GM12878 (cell line): ENCODE data around the gene EPHB2. TPM values are rescaled to one million over a fixed set of nuclear protein-coding genes. Genes with fewer than 3 reads are reported as not detected.
"Not testable (repeated sequence)": the region's sequence is repeated elsewhere in the genome, so short reads cannot be mapped to it uniquely, and the experiment has no call there.

Experiments
- ATAC-seq: fragments of 200-7000 bp; cut with Tn5 transposase; 3 replicates; pipeline ENCODE4 v1.9.1; 2020; ENCODE audit warnings: mild to moderate bottlenecking, moderate library complexity
- BruUV-seq: library from RNA; stranded (reverse); fragments of 400-500 nt; replicated peaks from 2 replicates; lab custom pipeline; 2021; lab: Mats Ljungman, UMichigan
- CTCF ChIA-PET: fragments of 300-600 bp; sonication (Branson Sonifier 250); formaldehyde crosslinking; extraction: SDS; loops from one replicate; lab custom pipeline; 2021; ENCODE audit warnings: inconsistent platforms; lab: Yijun Ruan, JAX
- POLR2A ChIA-PET: fragments of 350-600 bp; formaldehyde crosslinking; extraction: SDS; loops from one replicate; lab custom pipeline; 2021; ENCODE audit warnings: inconsistent platforms; lab: Charles Lee
- RAD21 ChIA-PET: fragments of 300-600 bp; sonication (Branson Sonifier 250); formaldehyde crosslinking; loops from one replicate; lab custom pipeline; 2023; ENCODE audit warnings: antibody characterized with exemption; ENCODE audit not compliant: unreplicated experiment; lab: Charles Lee
- SMC1A ChIA-PET: fragments of 300-600 bp; sonication (Branson Sonifier 250); formaldehyde crosslinking; loops from one replicate; lab custom pipeline; 2023; ENCODE audit not compliant: unreplicated experiment, uncharacterized antibody; lab: Charles Lee
- DNase-seq: peaks from one replicate; pipeline ENCODE4 v3.0.0-alpha.2; 2011; ENCODE audit warnings: low read depth, low spot score
- FAIRE-seq: peaks from 3 replicates; lab custom pipeline; 2011; peaks lifted over from hg19 to GRCh38; lab: Jason Lieb, UNC
- H2AFZ ChIP-seq: 2 replicates; pipeline ENCODE4 v1.6.0; 2011; ENCODE audit warnings: low read depth, low read length, control low read depth; ENCODE audit not compliant: control insufficient read depth
- H3K27ac ChIP-seq: 2 replicates; pipeline ENCODE4 v1.5.1; 2011; ENCODE audit warnings: control low read depth; ENCODE audit not compliant: control insufficient read depth, insufficient read depth
- H3K27me3 ChIP-seq, 2 experiments: replicated peaks in 1 of 2; 2 replicates each; pipeline versions ENCODE4 v1.6.0 to v1.6.1; 2011; ENCODE audit warnings: low read length in 1 of 2; ENCODE audit not compliant: control insufficient read depth in 2 of 2, insufficient read depth in 2 of 2
- H3K36me3 ChIP-seq, 2 experiments: 2 replicates each; pipeline ENCODE4 v1.5.1; 2011; ENCODE audit warnings: low read length in 1 of 2; ENCODE audit not compliant: control insufficient read depth in 2 of 2, insufficient read depth in 2 of 2
- H3K4me1 ChIP-seq: 2 replicates; pipeline ENCODE4 v1.6.1; 2011; ENCODE audit warnings: mild to moderate bottlenecking, low read length, moderate library complexity, mixed read lengths; ENCODE audit not compliant: control insufficient read depth, insufficient read depth
- H3K4me2 ChIP-seq: 2 replicates; pipeline ENCODE4 v1.6.0; 2011; ENCODE audit warnings: control low read depth; ENCODE audit not compliant: control insufficient read depth, insufficient read depth
- H3K4me3 ChIP-seq: fragments of 200-600 bp; sonication (generic); 2 replicates; pipeline ENCODE4 v1.5.1; 2016
- H3K79me2 ChIP-seq: 2 replicates; pipeline ENCODE4 v1.6.0; 2011; ENCODE audit warnings: low read length; ENCODE audit not compliant: control insufficient read depth, insufficient read depth
- H3K9ac ChIP-seq: 2 replicates; pipeline ENCODE4 v1.8.0; 2011; ENCODE audit warnings: low read length, control low read depth, mixed read lengths; ENCODE audit not compliant: control insufficient read depth, insufficient read depth
- H3K9me3 ChIP-seq: replicated peaks from 3 replicates; pipeline ENCODE4 v1.5.1; 2011; ENCODE audit warnings: mild to moderate bottlenecking, low read length; ENCODE audit not compliant: control insufficient read depth, insufficient read depth
- H4K20me1 ChIP-seq: 2 replicates; pipeline ENCODE4 v1.6.0; 2011; ENCODE audit not compliant: control insufficient read depth, insufficient read depth
- CHD2 ChIP-seq: IDR thresholded peaks from 2 replicates; pipeline ENCODE4 v1.6.1; 2011; ENCODE audit warnings: low read depth, low read length, improper control_type of control experiment, borderline replicate concordance
- EGR1 ChIP-seq, 2 experiments: IDR thresholded peaks; 1 replicate in 1 of 2; 2 replicates in 1 of 2; pipeline ENCODE4 v1.6.1; 2011 to 2012; ENCODE audit warnings: low read depth in 2 of 2, low read length in 2 of 2, borderline replicate concordance in 1 of 2, mild to moderate bottlenecking in 1 of 2, moderate library complexity in 1 of 2
- IKZF2 ChIP-seq, 2 experiments: fragments of 450-650 bp; IDR thresholded peaks; 2 replicates each; pipeline ENCODE4 v1.6.1; 2017; ENCODE audit warnings: mild to moderate bottlenecking in 2 of 2, moderate library complexity in 2 of 2
- MLLT1 ChIP-seq: fragments of 450-650 bp; IDR thresholded peaks from 2 replicates; pipeline ENCODE4 v1.6.1; 2016; ENCODE audit warnings: mild to moderate bottlenecking
- NR2C1 ChIP-seq: fragments of 450-650 bp; IDR thresholded peaks from 2 replicates; pipeline ENCODE4 v1.6.1; 2017; ENCODE audit warnings: antibody characterized with exemption, mild to moderate bottlenecking, moderate library complexity
- NRF1 ChIP-seq: conservative IDR thresholded peaks from 2 replicates; pipeline ENCODE4 v1.6.1; 2011; ENCODE audit warnings: mild to moderate bottlenecking, low read depth, low read length, improper control_type of control experiment
- POLR2AphosphoS2 ChIP-seq: IDR thresholded peaks from 2 replicates; pipeline ENCODE4 v1.6.1; 2011; ENCODE audit warnings: low read depth, mild to moderate bottlenecking, low read length, improper control_type of control experiment, moderate library complexity
- RB1 ChIP-seq: fragments of 450-650 bp; formaldehyde crosslinking; IDR thresholded peaks from 2 replicates; pipeline ENCODE4 v1.6.1; 2017; ENCODE audit warnings: mild to moderate bottlenecking, borderline replicate concordance
- RUNX3 ChIP-seq: IDR thresholded peaks from 2 replicates; pipeline ENCODE4 v1.6.1; 2012; ENCODE audit warnings: low read length, inconsistent platforms
- SIN3A ChIP-seq: IDR thresholded peaks from 2 replicates; pipeline ENCODE4 v1.6.1; 2012; ENCODE audit warnings: low read depth, low read length, improper control_type of control experiment
- SREBF2 ChIP-seq: IDR thresholded peaks from 2 replicates; pipeline ENCODE4 v1.6.1; 2012; ENCODE audit warnings: mild to moderate bottlenecking, low read length
- STAT3 ChIP-seq: IDR thresholded peaks from 2 replicates; pipeline ENCODE4 v1.6.1; 2011; ENCODE audit warnings: low read depth, low read length, improper control_type of control experiment
- ZBTB11 ChIP-seq: fragments of 450-650 bp; formaldehyde crosslinking; IDR thresholded peaks from 2 replicates; pipeline ENCODE4 v1.5.0; 2022; ENCODE audit warnings: mild to moderate bottlenecking, missing genetic modification characterization
- WGBS: methylation state at CpG from one replicate; pipeline ENCODE4 v1.1.6; 2016; ENCODE audit warnings: low lambda C conversion rate; ENCODE audit not compliant: insufficient replicate concordance, insufficient coverage; ENCODE audit errors: missing lambda C conversion rate; 5-methylcytosine and 5-hydroxymethylcytosine counted together
- in situ Hi-C: fragments of 300-500 bp; cut with MboI; formaldehyde crosslinking; loops from 9 replicates; pipeline ENCODE4 v1.14.3; 2018; ENCODE audit warnings: mixed read lengths
- intact Hi-C: fragments of 100-400 bp; cut with micrococcal nuclease; formaldehyde crosslinking; loops from one replicate; pipeline ENCODE4 v1.14.2; 2022; ENCODE audit not compliant: unreplicated experiment
- polyA plus RNA-seq, 11 experiments: library from polyadenylated mRNA; depleted of rRNA in 4 of 11; unstranded in 6 of 11; stranded (reverse) in 5 of 11; fragments of >200 nt; fragmentation: Nextera tagmentation in 4 of 11; fragmentation: Illumina TruSeq in 1 of 11; extraction: Ambion mirVana in 4 of 11; extraction: Trizol in 1 of 11; gene quantifications; 1 replicate in 1 of 11; 2 replicates in 10 of 11; pipeline versions ENCODE4 v1.2.1 to v1.2.3, GENCODE V29; 2011 to 2016; ENCODE audit warnings: inconsistent platforms in 2 of 11, missing spikeins in 2 of 11, low read depth in 1 of 11
- total RNA-seq, 4 experiments: library from RNA; depleted of rRNA in 3 of 4; stranded (reverse); fragments of >200 nt in 3 of 4; fragmentation: Illumina TruSeq in 1 of 4; extraction: Trizol in 1 of 4; gene quantifications; 2 replicates each; pipeline versions ENCODE4 v1.2.1 to v1.2.3, GENCODE V29; 2013 to 2021
- TF ChIP-seq, protein P1 (sequence below): fragments of 450-650 bp; IDR thresholded peaks from 2 replicates; pipeline ENCODE4 v1.6.1; 2017; ENCODE audit warnings: borderline replicate concordance

The EPHB2 gene
- total and polyA plus RNA-seq, 10 of the 15 experiments (the other 5 are each of a cell fraction or from before 2014, with no cell fraction given) = 0.13 to 3.3 (median 0.92) TPM

- FAIRE-seq (no peak), DNase-seq (no peak), ATAC-seq (no peak)
- Histone ChIP-seq H2AFZ (no peak overlapping the region), H3K36me3 (no peaks in the 10 kb centered on the region), H4K20me1 (no peaks in the 10 kb centered on the region), H3K79me2 (no peaks in the 10 kb centered on the region), H3K27ac (no peak overlapping the region), H3K4me1 (no peaks in the 10 kb centered on the region), H3K4me2 (no peak overlapping the region), H3K9ac (no peak overlapping the region), H3K4me3 (no peak overlapping the region), H3K9me3 (no peaks in the 10 kb centered on the region), H3K27me3 (no peaks in the 10 kb centered on the region; a peak in 3 of 4 replicates)
- SMC1A ChIA-PET = interaction anchor here (0.6 kb wide), 1 partner anchor 103 kb away, joined by 3 read pairs; the partner anchor contains the start of gene EPHA8
- POLR2A ChIA-PET = no interaction called here
- intact Hi-C loops = no loop called here
- TF ChIP-seq, protein P1, sequence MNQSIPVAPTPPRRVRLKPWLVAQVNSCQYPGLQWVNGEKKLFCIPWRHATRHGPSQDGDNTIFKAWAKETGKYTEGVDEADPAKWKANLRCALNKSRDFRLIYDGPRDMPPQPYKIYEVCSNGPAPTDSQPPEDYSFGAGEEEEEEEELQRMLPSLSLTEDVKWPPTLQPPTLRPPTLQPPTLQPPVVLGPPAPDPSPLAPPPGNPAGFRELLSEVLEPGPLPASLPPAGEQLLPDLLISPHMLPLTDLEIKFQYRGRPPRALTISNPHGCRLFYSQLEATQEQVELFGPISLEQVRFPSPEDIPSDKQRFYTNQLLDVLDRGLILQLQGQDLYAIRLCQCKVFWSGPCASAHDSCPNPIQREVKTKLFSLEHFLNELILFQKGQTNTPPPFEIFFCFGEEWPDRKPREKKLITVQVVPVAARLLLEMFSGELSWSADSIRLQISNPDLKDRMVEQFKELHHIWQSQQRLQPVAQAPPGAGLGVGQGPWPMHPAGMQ = no peak
- TF ChIP-seq ZBTB11 (CRISPR knock-in tag) (no peak), NR2C1 (no peak), RB1 (no peak), MLLT1 (no peak), SIN3A (no peak), STAT3 (no peak), SREBF2 (no peak), NRF1 (no peak), POLR2AphosphoS2 (no peak), IKZF2 (IDR thresholded peaks at IDR 0.05) (no peak), RUNX3 (no peak), CHD2 (no peak), EGR1 (IDR thresholded peaks at IDR 0.05; ENCODE audit: borderline replicate concordance in 1 of 2, low read depth in 2 of 2, low read length in 2 of 2) (no peak)
- no TSS peak for BruUV-seq
- RAD21 ChIA-PET = no interaction called here
- CTCF ChIA-PET = no interaction called here
- in situ Hi-C loops = no loop called here
- WGBS = 2% methylated on average over 2 of the region's 2 CpGs
These were observed 44.2 kb upstream of the EPHB2 start for GRCh38 chr1:22666412-22666811.

GRCh38 chr1:22668840-22669239, 41.8 kb upstream of the EPHB2 start:
- H3K9ac ChIP-seq, H2AFZ ChIP-seq, H3K79me2 ChIP-seq, H3K36me3 ChIP-seq, CTCF ChIA-PET, H3K4me3 ChIP-seq, H3K4me1 ChIP-seq, BruUV-seq, DNase-seq, FAIRE-seq, intact Hi-C loops, SMC1A ChIA-PET, RAD21 ChIA-PET, H4K20me1 ChIP-seq, H3K9me3 ChIP-seq, ATAC-seq, in situ Hi-C loops, H3K4me2 ChIP-seq, H3K27ac ChIP-seq, POLR2A ChIA-PET, H3K27me3 ChIP-seq: not testable (repeated sequence)
- 25% methylated on average over 2 of the region's 2 CpGs for WGBS
